Ovary (tissue), 3 donors: Measurements from ENCODE around the gene KIF23.

Source experiments
- POLR2A ChIP-seq: fragments of 450-650 bp; IDR thresholded peaks from one replicate; pipeline ENCODE4 v1.6.1; 2017; ENCODE audit warnings: antibody characterized with exemption, mild to moderate bottlenecking, moderate library complexity
- TF ChIP-seq, protein P1 (sequence below), 3 donors: fragments of 450-650 bp in 2 of 3; fragments of 200-600 bp in 1 of 3; IDR thresholded peaks; one replicate each; pipeline versions ENCODE4 v1.5.1 to v1.8.0; 2016 to 2022; ENCODE audit warnings: antibody characterized with exemption in 3 of 3, mild to moderate bottlenecking in 1 of 3
- donor health status: DM: no; HTN: no; CAD: no.

- TF ChIP-seq, protein P1, sequence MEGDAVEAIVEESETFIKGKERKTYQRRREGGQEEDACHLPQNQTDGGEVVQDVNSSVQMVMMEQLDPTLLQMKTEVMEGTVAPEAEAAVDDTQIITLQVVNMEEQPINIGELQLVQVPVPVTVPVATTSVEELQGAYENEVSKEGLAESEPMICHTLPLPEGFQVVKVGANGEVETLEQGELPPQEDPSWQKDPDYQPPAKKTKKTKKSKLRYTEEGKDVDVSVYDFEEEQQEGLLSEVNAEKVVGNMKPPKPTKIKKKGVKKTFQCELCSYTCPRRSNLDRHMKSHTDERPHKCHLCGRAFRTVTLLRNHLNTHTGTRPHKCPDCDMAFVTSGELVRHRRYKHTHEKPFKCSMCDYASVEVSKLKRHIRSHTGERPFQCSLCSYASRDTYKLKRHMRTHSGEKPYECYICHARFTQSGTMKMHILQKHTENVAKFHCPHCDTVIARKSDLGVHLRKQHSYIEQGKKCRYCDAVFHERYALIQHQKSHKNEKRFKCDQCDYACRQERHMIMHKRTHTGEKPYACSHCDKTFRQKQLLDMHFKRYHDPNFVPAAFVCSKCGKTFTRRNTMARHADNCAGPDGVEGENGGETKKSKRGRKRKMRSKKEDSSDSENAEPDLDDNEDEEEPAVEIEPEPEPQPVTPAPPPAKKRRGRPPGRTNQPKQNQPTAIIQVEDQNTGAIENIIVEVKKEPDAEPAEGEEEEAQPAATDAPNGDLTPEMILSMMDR (IDR thresholded peaks at IDR 0.05): no peak
- TF ChIP-seq POLR2A: no peak
Measured at GRCh38 chr15:69486481-69487110, 72.4 kb downstream of the KIF23 start.
